ENCODE data around the gene SH3BP4.

The SH3BP4 gene, protein sequence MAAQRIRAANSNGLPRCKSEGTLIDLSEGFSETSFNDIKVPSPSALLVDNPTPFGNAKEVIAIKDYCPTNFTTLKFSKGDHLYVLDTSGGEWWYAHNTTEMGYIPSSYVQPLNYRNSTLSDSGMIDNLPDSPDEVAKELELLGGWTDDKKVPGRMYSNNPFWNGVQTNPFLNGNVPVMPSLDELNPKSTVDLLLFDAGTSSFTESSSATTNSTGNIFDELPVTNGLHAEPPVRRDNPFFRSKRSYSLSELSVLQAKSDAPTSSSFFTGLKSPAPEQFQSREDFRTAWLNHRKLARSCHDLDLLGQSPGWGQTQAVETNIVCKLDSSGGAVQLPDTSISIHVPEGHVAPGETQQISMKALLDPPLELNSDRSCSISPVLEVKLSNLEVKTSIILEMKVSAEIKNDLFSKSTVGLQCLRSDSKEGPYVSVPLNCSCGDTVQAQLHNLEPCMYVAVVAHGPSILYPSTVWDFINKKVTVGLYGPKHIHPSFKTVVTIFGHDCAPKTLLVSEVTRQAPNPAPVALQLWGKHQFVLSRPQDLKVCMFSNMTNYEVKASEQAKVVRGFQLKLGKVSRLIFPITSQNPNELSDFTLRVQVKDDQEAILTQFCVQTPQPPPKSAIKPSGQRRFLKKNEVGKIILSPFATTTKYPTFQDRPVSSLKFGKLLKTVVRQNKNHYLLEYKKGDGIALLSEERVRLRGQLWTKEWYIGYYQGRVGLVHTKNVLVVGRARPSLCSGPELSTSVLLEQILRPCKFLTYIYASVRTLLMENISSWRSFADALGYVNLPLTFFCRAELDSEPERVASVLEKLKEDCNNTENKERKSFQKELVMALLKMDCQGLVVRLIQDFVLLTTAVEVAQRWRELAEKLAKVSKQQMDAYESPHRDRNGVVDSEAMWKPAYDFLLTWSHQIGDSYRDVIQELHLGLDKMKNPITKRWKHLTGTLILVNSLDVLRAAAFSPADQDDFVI

DNA sequence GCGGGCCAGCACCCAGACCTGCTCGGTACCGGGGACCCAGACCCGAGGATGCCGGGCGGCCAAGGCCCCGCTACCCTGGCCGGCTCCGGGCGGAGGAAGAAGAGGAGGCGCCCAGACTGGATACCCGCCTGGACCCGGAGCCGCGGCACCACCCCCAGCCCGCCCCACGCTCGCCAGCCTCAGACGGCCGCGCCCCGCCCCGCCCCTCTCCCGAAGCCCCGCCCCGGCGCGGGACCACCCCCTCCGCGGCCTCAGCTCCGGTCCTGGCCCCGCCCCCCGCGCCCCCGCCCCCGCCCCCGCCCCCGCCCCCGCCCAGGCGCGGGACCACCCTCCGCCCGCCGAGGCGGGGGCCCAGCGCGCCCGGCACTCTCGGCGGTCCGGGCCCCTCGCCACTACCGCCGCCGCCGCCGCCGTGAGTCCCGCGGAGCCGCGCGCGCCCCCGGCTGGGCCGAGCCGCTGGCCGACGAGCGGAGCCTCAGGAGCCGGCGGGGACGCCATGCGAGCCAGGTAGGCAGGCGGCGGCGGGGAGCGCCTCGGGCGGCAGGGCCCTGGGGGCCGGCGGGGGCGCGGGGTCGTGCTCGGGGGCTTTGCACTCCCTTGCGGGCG is at the start of gene SH3BP4:
Gene SH3BP4 (plus strand): TSS at position 354 of the 606 bp plus-strand sequence. CDS start 82,986 bp downstream, outside the sequence.
- no peak for DNase-seq

DNA sequence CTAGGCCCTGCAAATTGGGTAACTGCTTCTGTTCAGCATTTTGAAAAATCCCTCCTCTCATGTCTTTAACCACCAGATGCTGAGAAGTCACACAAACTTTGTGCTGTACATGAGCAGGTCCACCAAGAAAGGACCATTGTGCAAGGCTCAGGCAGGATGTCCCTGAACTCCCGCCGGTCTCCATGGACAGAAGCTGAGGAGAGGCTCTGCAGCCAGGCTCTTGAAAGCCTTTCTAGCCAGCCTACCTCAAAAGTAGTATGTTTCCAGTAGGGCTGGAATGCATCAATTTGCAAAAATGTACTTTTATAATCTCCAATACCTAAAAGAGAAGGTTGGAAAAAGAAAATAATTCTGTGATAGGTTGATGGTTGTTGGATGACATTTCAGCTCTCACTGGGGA is 47.0 kb upstream of the SH3BP4 start:
- no peak for DNase-seq

DNA sequence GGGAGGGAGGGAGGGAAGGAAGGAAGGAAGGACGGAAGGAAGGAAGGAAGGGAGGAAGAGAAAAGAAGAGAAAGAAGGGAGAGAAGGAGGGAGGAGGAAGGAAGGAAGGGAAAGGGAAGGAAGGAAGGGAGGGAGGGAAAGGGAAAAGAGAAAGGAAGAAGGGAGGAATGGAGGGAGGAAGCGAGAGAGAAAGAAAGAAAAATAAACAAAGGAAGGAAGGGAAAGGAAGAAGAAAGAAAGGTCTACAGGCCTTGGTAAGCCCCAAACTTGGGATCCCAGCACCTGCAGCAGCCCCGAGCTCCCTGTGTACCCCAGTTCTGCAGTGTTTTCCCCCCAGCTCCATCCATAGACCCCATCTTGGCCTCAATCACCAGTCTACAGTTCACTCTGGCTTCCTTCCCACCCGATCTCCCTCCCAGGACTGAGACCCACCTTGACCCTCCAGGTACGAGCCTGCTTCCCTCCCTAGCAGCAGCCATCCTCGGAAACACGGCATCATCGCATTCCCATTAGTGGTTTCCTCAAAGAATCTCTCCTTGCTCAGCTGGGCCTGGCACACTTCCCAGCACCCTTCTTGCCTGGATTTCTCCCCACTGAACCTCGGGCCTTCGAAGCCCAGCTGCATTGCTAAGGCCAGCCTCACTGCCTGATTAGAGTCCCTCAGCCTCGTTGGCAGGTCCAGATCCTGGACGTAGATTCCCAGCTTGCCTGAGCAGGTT is 46.1 kb upstream of the SH3BP4 start:
- DNase-seq: no peak

DNA sequence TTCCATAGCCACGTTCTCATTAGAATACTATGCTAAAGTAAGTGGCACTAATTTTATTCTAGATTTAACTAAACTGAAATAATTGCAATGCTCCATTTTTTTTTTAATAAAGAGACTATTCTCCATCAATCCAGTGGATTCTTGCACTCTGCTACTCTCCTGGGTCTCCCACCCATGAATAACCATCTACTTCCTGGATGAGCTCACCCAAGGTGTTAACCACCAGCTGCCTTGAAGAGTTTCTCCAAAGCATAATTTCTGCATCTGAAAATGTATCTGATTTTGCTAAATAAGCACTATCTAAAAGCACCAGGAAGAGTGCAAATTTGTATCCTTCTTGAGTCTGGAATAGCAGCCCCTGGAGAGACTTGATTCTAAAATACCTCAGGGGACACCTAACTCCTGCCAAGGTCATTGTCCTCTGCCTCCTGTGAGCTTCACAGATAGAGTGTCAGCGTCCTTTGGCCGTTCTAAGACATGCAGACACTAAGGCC is 41.6 kb upstream of the SH3BP4 start:
- DNase-seq: no peak

DNA sequence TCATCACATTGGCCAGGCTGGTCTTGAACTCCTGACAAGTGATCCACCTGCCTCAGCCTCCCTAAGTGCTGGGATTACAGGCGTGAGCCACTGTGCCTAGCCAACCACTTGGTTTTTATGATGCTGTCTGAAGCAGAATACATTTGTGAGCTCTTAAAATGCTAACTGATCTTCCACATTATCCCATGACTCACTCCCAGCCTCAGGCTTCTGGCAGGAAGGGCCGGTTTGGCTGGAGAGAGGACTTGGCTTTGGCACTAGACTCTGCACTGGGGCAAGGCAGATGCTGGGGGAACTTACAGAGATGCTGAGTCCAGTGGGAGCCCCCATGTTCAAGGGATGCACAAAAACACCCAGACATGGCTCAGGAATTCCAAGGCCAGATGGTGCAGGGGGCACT is 40.5 kb upstream of the SH3BP4 start:
- DNase-seq: no peak

DNA sequence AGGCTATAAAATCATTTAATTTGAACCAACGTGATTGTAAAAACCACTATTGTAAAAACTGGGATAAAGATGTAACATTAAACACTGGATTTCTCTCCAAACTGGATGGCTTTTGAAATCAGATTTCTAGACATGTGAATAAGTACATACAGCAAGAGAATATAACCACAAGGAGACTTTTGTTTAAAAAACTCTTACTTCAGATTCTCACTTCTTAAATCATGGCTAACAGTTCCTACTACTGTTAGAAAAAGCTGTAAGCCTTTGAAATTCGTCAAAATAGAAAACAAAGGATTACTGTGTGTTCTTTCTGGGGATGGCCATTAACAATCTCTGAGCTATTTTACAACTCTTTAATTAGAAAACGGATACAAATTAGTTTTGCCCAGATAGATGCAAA is 39.4 kb upstream of the SH3BP4 start:
- no peak for DNase-seq

DNA sequence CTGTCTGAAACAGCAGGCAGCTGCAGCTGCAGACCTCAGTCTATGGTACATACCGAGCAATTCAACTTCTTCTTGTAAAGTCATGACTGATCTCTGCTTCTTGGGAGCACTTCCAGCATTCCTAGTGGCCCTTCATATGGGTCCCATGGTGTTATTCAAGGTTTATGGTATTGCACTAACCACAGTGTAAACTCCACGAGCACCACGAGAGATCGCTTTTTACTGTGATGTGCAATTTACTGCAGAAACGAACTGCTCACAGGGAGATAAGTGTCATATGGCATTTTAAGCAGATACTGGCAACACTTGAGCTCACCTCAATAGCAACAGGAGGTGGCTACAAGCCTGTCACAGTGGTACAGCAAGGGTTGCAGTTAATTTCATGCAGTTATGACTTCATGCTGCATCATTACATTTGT is 38.6 kb upstream of the SH3BP4 start:
- DNase-seq: no peak

DNA sequence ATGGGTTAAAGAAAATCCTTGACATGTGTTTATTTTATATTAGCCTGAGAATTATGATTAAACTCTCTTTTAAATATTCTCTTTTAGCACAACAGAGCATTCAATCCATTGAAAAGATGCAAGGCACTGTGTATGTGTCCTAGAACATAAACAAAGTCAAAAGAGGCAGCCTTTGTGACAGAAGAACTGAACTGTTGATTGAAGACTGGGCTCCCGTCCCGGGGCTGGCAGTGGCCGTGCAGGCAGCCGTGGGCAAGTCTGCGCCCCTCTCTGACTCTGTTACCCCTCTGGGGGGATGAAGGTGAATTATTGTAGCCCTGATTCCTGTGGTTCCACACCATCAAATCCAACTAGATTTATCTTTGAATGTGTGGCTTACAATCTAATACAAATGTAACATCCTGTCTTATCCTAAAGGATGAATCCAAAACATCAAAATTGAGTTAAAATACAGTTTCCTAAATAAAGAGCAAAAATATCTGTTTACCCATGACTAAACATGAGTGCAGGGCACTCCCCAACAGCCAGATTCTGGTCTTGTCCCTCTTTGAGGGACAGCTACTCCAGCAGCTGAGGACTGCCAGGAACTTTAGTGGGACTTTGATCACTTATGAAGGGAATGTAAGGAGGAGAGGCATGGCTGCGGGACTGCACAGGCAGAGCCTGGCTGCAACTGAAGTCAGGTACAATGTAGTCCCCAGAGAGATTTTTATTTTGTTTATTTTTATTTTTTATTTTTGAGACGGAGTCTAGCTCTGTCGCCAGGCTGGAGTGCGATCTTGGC is 37.3 kb upstream of the SH3BP4 start:
- DNase-seq: no peak

DNA sequence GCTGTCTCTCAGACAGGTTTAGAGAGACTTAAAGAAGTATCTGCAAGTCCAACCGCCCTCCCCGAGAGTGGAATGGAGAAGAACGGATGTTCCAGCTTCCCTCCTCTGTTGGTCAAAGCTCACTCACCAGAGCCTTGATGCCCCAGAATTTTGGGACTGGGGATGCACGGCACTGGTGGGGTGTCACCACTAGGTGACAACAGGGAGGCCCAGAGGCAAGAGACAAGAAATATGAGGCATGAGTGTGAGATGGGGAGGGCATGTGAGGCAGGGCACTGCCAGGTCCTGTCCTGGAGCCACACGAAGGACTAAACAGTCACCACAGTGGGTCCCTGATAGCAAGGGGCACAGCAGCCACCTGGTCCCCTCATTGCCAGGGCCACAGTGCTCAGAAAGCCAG is 35.1 kb upstream of the SH3BP4 start:
- DNase-seq: no peak

DNA sequence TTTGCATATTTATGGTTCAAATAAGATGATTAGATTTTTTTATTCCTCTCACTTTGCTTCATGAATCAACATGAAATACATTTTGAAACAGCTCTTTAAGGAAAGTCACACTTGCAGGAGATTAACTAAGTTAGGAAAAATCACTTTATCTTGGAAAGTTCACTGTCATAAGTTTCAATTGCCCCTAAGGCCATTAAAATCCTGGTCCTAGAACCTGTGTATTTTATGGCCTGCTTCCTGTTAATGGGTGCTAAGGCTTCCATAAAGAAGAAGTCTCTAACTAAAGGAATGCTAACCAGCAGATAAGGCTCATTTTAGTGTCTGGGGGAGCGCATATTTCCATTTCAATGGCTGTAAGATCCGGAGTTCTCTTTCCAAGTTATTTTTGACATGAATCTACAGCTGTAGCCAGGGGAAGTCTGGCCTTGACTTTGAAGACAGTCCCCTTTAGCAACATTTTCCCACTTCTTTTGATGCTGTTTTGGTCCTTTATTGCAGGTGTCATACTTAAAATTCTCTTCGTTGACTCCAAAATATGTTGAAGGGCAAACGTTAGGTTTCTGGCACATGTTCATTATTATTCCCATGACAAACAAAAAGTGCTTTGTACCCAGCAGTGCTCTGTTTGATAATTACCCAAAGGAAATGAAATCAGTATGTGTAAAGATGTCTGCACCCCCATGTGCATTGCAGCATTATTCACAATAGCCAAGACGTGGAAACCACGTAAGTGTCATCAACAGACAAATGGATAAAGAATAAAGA is 34.4 kb upstream of the SH3BP4 start:
- DNase-seq: no peak

DNA sequence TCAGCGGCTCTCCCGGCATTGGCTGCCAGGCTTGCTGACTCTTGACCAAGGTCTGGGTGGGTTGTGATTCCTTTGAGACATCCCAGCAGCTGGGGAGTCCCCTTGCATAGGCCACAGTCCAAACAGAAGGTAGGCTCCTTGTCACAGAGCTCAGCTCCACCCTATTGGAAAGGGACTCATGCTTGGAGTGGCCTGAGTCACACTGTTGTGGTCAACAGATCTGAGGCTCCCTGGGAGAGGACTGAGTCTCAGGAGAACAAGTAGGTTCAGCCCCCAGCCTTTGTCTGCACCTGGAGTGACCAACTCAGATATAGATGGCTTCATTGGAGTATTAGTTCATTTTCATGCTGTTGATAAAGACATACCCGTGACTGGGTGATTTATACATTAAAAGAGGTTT is 32.1 kb upstream of the SH3BP4 start:
- no peak for DNase-seq

DNA sequence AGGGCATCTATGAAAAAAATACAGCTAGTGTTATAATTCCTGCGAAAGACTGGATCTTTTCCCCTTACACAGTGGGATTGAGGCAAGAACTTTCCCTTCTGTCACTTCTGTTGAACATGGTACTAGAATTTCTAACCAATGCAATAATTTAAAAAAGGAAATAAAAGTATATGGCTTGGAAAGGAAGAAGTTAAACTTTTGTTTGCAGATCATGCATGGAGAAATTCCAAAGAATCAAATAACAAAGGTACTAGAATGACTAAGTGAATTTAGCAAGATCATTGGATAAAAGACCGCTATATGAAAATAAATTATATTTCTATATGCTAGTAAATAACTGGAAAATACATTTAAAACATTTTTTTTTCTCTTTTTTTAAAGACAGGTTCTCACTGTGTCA is 31.0 kb upstream of the SH3BP4 start:
- no peak for DNase-seq

DNA sequence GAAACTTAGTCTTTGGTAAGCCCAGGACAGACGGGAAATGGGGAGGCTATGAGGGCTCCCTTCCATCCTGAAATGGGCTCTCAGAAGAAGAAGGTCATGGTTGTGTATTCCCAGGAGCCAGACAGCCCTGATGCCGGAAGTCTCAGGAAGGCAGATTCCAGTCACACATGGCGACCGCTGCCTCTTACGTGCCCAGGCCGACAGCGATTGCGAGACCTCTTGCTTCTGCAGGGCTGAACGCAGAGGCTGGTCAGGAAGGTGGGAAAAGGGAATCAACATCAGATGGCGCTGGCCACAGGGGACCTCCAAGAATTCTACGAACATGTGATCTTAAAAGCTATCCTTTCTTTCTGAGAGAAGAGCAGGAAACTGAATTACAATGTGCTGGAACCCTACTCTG is 22.8 kb upstream of the SH3BP4 start:
- no peak for DNase-seq

DNA sequence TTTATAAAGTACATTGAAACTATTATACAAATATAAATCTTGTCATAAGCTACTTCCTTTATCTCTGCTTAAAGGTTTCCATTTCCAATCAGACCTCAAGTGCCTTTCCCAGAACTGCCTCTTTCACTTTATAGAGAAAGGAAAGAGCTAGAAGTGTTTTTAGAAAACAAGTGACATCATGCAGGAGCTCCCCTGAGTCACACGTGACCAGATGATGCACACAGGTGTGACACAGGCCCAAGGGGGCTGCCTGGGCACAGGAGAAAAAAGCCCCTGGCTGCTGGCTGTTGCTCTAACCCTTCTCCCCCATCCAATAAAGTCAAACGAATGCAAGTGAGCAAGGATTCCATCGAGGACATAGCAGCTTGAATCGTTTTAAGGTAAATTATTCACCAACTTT is 21.4 kb upstream of the SH3BP4 start:
- no peak for DNase-seq

DNA sequence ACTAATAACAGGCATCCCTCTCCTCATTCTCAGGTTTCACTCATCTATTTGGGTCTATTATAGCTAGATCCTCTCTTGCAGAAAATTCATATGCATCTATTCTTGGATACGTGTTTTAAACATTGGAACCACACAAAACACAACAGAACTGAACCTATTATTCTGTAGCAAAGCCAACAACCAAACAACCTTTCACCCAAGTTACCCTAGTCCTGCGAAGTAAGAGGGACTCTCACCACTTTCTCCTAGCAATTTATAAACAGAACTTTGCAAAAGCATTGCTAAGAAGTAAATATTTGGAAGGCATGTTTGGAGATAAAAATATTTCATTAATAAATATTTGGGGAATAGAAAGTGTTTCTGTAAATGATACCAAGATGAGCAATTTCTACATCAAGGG is 20.4 kb upstream of the SH3BP4 start:
- no peak for DNase-seq

DNA sequence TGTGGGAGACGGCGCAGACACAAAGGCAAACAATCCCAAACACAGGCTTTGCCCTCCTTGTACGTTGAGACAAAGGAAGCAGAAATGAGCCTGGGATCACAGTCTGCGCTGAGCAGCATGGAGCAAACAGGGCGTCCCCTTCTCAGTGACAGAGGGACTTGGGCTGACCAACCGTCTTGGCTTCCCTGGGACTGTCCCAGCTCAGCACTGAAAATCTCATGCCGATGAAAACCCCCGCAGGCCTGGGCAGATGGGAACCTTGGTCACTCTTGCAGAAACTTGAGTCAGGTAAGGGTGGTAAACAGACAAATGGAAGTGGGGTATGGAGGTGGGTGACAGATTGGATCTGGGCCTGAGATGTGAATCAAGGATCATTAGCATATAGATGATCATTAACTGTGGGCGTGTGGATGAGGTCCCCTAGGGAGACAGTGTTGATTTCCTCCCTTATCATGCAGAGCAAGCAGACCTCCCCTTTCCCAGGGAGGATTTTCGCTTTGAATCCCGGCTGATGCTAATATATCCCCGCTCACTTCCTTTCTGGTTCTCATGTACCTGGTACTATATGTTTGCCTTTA is 19.1 kb upstream of the SH3BP4 start:
- no peak for DNase-seq

DNA sequence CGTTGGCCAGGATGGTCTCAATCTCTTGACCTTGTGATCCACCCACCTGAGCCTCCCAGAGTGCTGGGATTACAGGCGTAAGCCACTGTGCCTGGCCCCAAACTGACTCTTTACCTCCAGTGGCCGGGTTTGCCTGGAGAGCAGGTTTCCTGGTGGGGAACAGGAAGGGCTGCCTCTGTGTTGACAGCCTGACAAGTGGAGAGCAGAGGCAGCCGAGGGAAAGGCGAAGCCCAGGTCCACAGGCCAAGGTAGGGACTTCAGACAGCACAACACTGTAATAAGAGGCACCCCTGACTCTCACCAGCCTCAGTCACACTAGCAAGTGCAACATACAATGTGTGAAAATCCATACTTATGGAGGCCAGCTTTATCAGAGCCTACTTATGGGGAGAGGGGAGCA is 16.5 kb upstream of the SH3BP4 start:
- no peak for DNase-seq

DNA sequence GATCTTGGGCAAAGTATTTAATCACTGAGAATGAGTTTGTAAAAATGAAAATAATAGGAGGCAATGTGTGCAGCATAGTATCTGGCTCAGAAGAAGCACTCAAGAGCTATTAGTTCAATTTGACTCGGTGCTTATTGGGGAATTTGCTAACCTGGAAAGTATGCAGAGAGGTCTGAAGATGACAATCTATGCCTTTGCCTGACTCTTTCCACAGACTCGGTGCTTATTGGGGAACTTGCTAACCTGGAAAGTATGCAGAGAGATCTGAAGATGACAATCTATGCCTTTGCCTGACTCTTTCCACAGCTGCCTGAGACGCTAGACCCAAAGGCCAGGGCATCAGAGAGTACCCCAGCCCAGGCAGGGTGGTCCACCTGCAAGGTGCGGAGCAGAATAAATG is 12.2 kb upstream of the SH3BP4 start:
- no peak for DNase-seq

DNA sequence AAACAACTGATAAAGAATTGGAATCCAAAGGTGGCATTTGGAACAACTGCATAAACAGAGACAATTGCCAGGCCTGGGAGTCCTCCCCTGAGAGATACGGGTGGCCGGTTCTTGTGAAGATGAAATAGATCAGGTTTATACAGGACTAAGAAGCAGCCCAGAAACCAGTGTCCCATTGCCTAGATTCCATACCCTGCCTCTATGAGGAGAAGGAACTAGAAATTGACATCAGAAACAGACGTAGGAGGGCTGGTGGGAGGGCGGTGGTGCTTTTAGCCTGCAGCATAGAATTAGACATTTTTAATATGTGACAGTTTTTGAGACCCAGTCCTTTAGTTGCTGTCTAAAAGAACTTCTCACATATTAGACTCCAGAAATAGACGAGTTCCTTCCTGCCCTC is 11.8 kb upstream of the SH3BP4 start:
- no peak for DNase-seq

DNA sequence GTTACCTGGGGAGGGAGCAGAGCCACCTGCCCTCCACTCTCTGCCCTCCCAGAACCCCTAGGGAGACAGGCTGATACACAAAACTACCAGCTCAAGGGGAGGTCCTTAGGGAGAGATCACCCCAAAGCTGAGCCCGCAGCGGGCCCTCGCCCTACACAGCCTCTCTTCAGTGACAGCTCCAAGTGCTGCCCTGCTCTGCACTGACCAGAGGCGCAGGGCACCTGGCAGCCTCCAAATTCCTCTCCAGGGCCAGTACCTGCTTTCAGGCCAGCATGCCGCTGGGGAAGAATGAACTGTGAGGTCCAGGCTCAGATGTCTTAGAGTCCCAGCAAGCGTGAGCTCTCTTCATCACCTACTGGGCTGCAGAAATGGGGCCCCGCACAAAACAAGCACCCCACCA is 11.3 kb upstream of the SH3BP4 start:
- no peak for DNase-seq

Data from SHP77 treated with DMSO at 0.1 percent for 48 hours (cell line).